ENCODE results near the gene WDR37. TPM values are rescaled to one million over a fixed set of nuclear protein-coding genes. Genes with fewer than 3 reads are reported as not detected.

Gene WDR37
- total RNA-seq, 2 donors from 2014 or later, result 23.6 to 29.7 TPM

DNA sequence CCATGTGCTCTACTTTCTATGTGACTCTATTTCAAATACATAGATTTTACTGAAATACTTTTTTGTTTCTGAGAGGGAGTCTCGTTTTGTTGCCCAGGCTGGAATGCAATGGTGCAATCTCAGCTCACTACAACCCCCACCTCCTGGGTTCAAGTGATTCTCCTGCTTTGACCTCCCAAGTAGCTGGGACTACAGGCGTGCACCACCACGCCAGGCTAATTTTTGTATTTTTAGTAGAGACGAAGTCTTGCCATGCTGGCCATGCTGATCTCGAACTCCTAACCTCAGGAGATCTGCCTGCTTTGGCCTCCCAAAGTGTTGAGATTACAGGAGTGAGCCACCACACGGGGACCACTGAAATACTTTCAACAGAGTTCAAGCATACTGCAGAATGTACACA lies 10.8 kb upstream of the WDR37 start:
- no peaks in the 10 kb centered on the region for H3K27me3 Mint-ChIP-seq
- ATAC-seq, result no peak
- H3K4me3 Mint-ChIP-seq, result peak overlapping the region; percentile 91
- no peaks in the 10 kb centered on the region for H3K36me3 Mint-ChIP-seq (ENCODE audit: low read depth)
- no peak for DNase-seq
- H3K27ac Mint-ChIP-seq, result peak overlapping the region; percentile 92
- H3K4me1 Mint-ChIP-seq, result peaks cover 36% of the 10 kb centered on the region
- H3K9me3 ChIP-seq (ENCODE audit: control insufficient read depth, low read length, poor library complexity, severe bottlenecking), result no peaks in the 10 kb centered on the region

DNA sequence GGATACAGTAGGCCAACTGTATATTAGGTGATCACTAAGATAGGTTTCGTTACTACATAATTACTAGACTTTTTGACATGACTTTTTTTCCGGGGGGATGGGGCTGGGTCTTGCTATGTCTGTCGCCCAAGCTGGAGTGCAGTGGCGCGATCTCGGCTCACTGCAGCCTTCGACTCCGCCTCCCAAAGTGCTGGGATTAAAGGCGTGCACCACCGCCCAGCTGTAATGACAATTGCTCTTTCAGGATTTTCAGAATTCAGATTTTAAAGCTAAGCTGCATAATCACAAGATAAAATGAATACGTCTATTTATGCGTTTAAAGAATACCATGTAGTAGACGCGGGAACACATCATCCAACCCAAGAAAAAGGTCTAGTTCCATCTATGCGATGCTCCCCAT lies 8.2 kb upstream of the WDR37 start:
- H3K27me3 Mint-ChIP-seq, result no peaks in the 10 kb centered on the region
- peaks cover 40% of the 10 kb centered on the region for H3K4me1 Mint-ChIP-seq
- DNase-seq (no peak), ATAC-seq (no peak)
- H3K27ac Mint-ChIP-seq, result peak overlapping the region; percentile 97
- no peaks in the 10 kb centered on the region for H3K9me3 ChIP-seq (ENCODE audit: control insufficient read depth, low read length, poor library complexity, severe bottlenecking)
- no peaks in the 10 kb centered on the region for H3K36me3 Mint-ChIP-seq (ENCODE audit: low read depth)
- peak overlapping the region; percentile 94 for H3K4me3 Mint-ChIP-seq

DNA sequence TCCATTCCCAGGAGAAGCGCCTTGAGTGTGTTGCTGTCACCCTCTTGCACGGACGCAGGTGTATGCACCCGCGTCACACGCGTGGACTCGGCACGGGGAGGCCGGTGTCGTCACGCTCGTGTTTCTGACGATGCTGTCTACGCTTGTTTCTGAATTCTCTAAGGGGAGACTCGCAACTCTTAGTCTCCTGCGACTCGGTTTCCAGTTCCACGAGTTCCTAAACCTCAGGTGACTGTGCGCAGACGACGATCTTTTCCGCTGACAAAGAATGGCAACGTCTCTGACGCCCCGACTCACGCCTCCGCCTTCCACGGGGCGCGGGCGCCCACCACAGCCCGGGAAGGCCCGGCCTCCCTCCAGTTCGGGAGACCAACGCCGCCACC lies 7.8 kb upstream of the WDR37 start:
- Mint-ChIP-seq H3K27me3 (no peaks in the 10 kb centered on the region), H3K27ac (peak overlapping the region; percentile 97), H3K4me1 (peaks cover 36% of the 10 kb centered on the region), H3K36me3 (ENCODE audit: low read depth) (no peaks in the 10 kb centered on the region), H3K4me3 (peak overlapping the region; percentile 94)
- ATAC-seq (peak; percentile 10), DNase-seq (peak in 1 of 3 donors; percentile 48)
- no peaks in the 10 kb centered on the region for H3K9me3 ChIP-seq (ENCODE audit: control insufficient read depth, low read length, poor library complexity, severe bottlenecking)

DNA sequence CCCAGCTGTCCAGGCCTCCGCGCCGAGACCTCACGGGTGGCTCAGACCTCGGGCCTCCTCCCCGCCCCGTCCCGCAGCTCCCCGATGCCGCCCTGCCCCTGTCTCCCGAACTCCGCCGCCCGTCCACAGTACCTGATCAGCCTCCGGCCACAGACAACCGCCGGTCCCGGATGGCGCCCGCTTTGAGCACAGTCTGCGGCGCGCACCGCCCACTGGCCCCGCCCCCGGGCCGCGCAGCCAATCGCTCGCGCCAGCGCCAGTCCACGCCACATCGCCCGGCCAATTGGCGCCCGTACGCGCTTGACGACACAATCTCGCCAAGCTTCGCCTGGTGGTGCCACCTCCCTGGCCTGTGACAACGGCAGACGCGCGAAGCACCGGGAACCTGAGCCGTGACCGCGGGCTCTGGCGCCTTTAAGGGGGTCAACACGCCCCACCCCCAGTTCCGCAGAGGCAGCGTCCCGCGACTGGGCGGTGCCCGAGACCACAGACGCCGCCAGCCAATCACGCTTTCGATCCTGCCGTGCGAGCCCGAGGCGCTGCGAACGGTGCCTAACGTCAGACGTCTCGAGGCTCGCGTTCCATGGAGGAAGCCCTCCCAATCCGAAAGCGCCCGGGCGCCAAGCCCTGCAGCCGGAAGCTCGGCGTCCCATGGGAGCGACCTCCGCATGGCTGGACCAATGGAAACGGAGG lies 7.3 kb upstream of the WDR37 start, which contains the start of gene IDI1:
TSS of gene IDI1 (minus strand) at position 388 of the 693 bp plus-strand sequence. CDS start at position 272, 116 bp downstream.
- ATAC-seq, result peak; percentile 82
- no peaks in the 10 kb centered on the region for H3K36me3 Mint-ChIP-seq (ENCODE audit: low read depth)
- peak within 1 kb of the TSS; percentile 94 for H3K4me3 Mint-ChIP-seq
- H3K4me1 Mint-ChIP-seq, result peaks cover 36% of the 10 kb centered on the region
- no peaks in the 10 kb centered on the region for H3K27me3 Mint-ChIP-seq
- peak; percentile 95 to 96 (median 96) for DNase-seq
- peak within 1 kb of the TSS; percentile 97 for H3K27ac Mint-ChIP-seq
- H3K9me3 ChIP-seq (ENCODE audit: control insufficient read depth, low read length, poor library complexity, severe bottlenecking), result no peaks in the 10 kb centered on the region

DNA sequence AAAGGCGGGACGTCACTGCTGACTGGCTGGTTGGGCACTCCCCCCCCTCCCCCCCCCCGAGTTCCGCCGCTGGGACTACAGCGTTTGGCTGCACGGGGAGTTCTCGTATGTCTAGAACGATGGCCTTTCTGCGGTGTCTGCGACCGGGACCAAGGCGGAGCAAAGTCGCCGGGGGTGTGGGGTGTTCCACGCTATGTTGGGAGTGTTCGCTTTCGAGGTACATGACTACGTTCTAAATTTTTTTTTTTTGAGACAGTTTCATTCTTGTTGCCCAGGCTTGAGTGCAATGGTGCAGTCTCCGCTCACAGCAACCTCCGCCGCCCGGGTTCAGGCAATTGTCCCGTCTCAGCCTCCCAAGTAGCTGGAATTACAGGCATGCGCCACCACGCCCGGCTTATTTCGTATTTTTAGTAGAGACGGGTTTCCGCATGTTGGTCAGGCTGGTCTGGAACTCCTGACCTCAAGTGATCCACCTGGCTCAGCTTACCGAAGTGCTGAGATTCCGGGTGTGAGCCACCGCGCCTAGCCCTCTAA lies 6.7 kb upstream of the WDR37 start:
- H3K4me3 Mint-ChIP-seq, result peak overlapping the region; percentile 94
- peak overlapping the region; percentile 97 for H3K27ac Mint-ChIP-seq
- ATAC-seq (no peak), DNase-seq (no peak)
- peaks cover 35% of the 10 kb centered on the region for H3K4me1 Mint-ChIP-seq
- no peaks in the 10 kb centered on the region for H3K9me3 ChIP-seq (ENCODE audit: control insufficient read depth, low read length, poor library complexity, severe bottlenecking)
- H3K36me3 Mint-ChIP-seq (ENCODE audit: low read depth), result no peaks in the 10 kb centered on the region
- H3K27me3 Mint-ChIP-seq, result no peaks in the 10 kb centered on the region

DNA sequence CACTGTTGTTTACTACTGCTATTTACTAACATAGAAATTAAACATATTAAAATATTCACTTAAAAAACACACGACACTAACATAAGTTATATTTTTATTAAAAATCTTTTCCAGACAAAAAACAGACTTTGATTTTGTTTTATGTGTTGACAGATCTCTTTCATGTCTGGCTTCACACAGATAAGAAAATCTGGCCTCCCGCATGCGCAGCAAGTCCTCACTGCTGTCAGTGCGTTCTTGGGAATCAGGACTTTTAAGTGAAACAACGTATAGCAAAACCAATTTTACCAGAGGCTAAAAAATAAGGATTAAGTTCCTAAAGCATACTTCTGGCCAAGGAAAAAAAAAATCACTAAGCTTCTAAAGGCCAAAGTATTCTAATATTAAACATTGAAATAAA lies 6.0 kb upstream of the WDR37 start:
- H3K27me3 Mint-ChIP-seq, result no peaks in the 10 kb centered on the region
- DNase-seq (no peak), ATAC-seq (no peak)
- peak overlapping the region; percentile 97 for H3K27ac Mint-ChIP-seq
- H3K9me3 ChIP-seq (ENCODE audit: control insufficient read depth, low read length, poor library complexity, severe bottlenecking), result no peaks in the 10 kb centered on the region
- H3K4me3 Mint-ChIP-seq, result peak overlapping the region; percentile 94
- no peaks in the 10 kb centered on the region for H3K36me3 Mint-ChIP-seq (ENCODE audit: low read depth)
- H3K4me1 Mint-ChIP-seq, result peaks cover 36% of the 10 kb centered on the region

DNA sequence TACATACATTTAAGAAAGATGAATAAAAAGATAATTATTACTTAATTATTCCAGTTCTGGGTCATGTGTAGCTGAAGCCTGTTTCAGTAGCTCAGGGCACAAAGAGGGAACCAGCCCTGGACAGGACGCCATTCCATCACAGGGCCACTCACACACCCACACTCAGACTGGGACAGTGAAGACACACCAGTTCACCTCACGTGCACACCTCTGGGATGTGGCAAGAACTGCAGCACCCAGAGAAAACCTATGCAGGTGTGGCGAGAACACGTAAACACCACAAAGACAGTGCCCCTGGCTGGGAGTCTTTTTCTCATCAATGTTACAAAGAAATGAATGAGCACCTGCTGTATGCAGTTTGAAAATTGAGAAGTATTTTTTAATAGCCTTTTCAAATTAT lies 5.6 kb upstream of the WDR37 start:
- H3K9me3 ChIP-seq (ENCODE audit: control insufficient read depth, low read length, poor library complexity, severe bottlenecking), result no peaks in the 10 kb centered on the region
- Mint-ChIP-seq H3K27ac (peak overlapping the region; percentile 97), H3K4me1 (peaks cover 33% of the 10 kb centered on the region), H3K27me3 (no peaks in the 10 kb centered on the region), H3K36me3 (ENCODE audit: low read depth) (no peaks in the 10 kb centered on the region), H3K4me3 (peak overlapping the region; percentile 94)
- ATAC-seq, result peak; percentile 6
- DNase-seq, result peak in 2 of 3 donors; percentile 33 to 36

DNA sequence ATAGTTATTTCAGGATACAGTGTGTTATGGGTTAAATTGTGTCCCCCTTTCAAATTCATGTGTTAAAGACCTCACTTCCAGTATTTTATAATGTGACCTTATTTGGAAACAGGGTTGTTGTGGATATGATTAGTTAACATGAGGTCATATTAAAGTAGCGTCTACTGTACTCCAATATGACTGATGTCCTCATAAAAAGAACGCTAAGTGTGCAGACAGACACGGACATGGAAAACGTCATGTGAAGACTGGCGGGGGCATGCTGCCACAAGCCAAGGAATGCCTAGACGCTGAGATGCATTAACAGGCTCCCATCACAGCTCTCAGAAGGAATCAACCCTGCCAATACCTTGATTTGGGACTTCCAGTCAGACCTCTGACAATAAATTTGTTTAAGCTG lies 1.5 kb upstream of the WDR37 start:
- peaks cover 45% of the 10 kb centered on the region for H3K4me1 Mint-ChIP-seq
- no peaks in the 10 kb centered on the region for H3K36me3 Mint-ChIP-seq (ENCODE audit: low read depth)
- H3K27me3 Mint-ChIP-seq, result no peaks in the 10 kb centered on the region
- no peaks in the 10 kb centered on the region for H3K9me3 ChIP-seq (ENCODE audit: control insufficient read depth, low read length, poor library complexity, severe bottlenecking)
- H3K4me3 Mint-ChIP-seq, result peak overlapping the region; percentile 56
- H3K27ac Mint-ChIP-seq, result peak overlapping the region; percentile 98
- ATAC-seq, result no peak
- DNase-seq, result no peak

DNA sequence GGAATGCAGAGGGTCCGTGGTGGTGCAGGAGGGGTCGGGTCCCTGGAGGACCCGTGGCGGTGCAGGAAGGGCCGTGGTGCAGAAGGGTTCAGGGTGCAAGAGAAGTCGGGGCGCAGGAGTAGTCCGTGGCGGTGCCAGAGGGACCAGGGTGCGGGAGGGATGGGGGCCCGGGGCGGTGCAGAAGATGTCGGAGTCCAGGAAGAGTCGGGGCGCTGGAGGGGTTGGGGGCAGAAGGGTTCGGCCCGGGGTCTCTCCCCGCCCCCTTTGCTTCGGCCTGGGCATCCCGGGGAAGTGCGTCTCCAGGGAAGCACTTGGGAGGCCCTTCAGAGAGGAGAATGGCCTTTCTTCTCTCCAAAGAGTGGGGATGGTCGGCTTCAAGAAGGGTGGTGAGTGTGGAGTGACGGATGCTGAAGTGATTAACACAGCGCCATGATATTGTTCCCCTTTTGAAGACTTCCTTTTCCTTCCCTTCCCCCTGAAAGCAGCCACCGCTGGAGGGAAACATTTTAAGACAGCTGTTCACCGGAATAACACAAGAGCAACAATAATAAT lies 997 bp downstream of the WDR37 start:
- no peak for DNase-seq
- peak; percentile 23 for ATAC-seq
- peaks cover 57% of the 10 kb centered on the region for H3K4me1 Mint-ChIP-seq

DNA sequence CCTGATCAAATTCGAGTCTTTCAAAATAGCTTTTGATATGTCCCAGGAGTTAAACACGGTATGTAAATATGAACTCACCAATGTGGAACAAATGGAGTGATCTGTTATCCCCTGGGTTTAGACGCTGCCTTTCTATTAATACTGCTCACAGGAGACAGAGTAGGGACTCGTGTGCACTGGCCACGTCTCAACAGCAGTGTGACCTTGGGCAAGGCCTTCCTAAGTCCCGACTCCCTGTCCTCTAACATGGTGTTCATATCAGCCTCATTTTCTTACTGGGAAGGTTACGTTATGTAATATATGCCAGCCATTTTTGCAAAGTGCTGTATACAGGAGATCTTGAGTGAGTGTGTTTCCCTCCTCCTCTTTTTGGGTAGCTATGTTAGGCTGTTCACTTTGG lies 1.8 kb downstream of the WDR37 start:
- peak overlapping the region; percentile 98 for H3K27ac Mint-ChIP-seq
- H3K4me3 Mint-ChIP-seq, result peak overlapping the region; percentile 98
- ATAC-seq, result no peak
- H3K27me3 Mint-ChIP-seq, result no peaks in the 10 kb centered on the region
- no peaks in the 10 kb centered on the region for H3K9me3 ChIP-seq (ENCODE audit: control insufficient read depth, low read length, poor library complexity, severe bottlenecking)
- peaks cover 62% of the 10 kb centered on the region for H3K4me1 Mint-ChIP-seq
- DNase-seq, result no peak
- peaks cover 2% of the 10 kb centered on the region for H3K36me3 Mint-ChIP-seq (ENCODE audit: low read depth)

More for the DNA sequence above, 997 bp downstream of the WDR37 start:
- Mint-ChIP-seq H3K36me3 (ENCODE audit: low read depth) (peaks cover 2% of the 10 kb centered on the region), H3K27me3 (no peaks in the 10 kb centered on the region), H3K4me3 (peak overlapping the region; percentile 98), H3K27ac (peak overlapping the region; percentile 98)
- H3K9me3 ChIP-seq (ENCODE audit: control insufficient read depth, low read length, poor library complexity, severe bottlenecking), result no peaks in the 10 kb centered on the region

DNA sequence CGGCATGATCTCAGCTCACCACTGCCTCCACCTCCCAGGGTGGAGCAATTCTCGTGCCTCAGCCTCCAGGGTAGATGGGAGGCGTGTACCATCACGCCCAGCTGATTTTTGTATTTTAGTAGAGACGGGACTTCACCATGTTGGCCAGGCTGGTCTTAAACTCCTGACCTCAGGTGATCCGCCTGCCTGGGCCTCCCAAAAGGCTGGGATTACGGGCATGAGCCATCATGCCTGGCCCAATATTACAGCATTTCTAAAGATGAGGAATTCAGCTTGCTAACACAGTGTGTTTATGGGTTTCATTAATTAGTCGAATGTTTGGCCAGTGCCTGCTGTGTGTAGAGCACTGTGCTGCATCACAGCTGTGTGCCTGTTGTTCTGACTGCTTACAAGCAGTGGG lies 3.7 kb downstream of the WDR37 start:
- DNase-seq (no peak), ATAC-seq (no peak)
- Mint-ChIP-seq H3K4me3 (no peak overlapping the region), H3K36me3 (ENCODE audit: low read depth) (peaks cover 5% of the 10 kb centered on the region), H3K4me1 (peaks cover 67% of the 10 kb centered on the region), H3K27ac (peak overlapping the region; percentile 89), H3K27me3 (no peaks in the 10 kb centered on the region)
- H3K9me3 ChIP-seq (ENCODE audit: control insufficient read depth, low read length, poor library complexity, severe bottlenecking), result no peaks in the 10 kb centered on the region

DNA sequence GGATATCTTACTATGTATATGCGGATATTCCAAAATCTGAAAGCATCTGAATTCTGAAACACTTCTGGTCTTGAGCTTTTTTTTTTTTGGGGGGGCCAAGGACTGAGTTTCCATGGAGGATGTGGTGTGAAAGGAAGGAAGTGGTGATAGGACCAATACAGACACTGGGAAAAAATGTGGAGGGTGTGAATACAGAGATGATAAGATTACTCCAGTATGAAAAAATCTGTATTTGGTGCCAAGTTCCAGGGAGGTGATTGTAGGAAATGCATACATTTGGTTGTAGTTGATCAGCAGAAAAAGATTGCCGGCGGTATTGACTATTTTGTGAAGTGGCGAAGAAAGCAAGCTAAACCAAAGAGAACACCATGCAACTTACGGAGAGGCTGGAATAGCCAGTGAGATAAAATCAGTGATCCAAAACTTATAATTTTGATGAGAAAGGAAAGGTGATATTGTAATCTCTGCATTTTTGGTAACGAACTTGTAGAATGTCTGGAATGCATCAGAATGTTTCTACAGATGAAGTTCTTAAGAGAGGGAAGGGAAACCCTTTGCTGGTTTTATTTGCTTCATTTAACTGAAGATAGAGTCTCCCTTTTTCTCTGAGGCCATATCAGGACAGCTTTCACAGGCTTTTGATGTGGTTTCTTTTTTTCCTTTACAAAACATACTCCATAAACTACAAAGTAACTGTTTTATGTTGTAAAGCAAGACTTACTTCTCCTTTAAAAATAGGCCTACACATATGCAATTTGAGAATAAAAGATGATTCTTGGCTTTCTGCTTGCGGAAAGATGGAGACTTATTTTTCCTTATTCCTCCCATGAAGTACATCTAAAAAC lies 6.0 kb downstream of the WDR37 start:
- Mint-ChIP-seq H3K4me1 (peaks cover 59% of the 10 kb centered on the region), H3K36me3 (ENCODE audit: low read depth) (peaks cover 5% of the 10 kb centered on the region), H3K27ac (peak overlapping the region; percentile 94), H3K4me3 (peak overlapping the region; percentile 73), H3K27me3 (no peaks in the 10 kb centered on the region)
- peak; percentile 36 for ATAC-seq
- H3K9me3 ChIP-seq (ENCODE audit: control insufficient read depth, low read length, poor library complexity, severe bottlenecking), result no peaks in the 10 kb centered on the region
- no peak for DNase-seq

DNA sequence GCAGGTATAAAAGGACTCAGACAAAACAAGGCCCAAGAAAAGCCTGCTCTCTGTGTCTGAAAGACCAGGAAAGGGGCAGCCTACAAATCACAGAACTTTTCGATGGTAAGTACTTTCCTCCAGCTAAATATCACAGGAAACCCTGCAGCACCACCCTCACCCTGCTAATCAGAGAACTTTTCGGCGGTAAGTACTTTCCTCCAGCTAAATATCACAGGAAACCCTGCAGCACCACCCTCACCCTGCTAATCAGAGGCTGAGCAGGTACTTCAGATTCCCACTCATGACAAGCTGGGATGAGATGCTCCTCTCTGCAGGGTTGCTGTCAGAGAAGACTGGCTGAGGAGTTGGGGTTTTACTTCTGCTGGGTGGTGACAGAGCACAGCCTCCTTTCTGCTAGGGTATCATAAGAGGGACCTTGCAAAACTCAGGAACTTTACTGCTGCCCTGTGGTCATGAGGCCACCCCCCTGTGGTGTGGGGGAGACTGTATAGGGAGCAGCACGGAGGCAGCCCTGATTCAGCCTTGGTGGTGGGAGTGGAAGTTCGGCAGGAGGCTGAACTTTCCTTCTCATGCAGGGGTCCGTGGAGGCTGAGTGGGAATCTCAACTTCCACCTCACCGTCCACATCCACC lies 7.2 kb downstream of the WDR37 start:
- peak overlapping the region; percentile 73 for H3K4me3 Mint-ChIP-seq
- peaks cover 5% of the 10 kb centered on the region for H3K36me3 Mint-ChIP-seq (ENCODE audit: low read depth)
- H3K27ac Mint-ChIP-seq, result peak overlapping the region; percentile 94
- no peaks in the 10 kb centered on the region for H3K27me3 Mint-ChIP-seq
- peaks cover 52% of the 10 kb centered on the region for H3K4me1 Mint-ChIP-seq
- ATAC-seq (peak; percentile 88), DNase-seq (no peak)
- no peaks in the 10 kb centered on the region for H3K9me3 ChIP-seq (ENCODE audit: control insufficient read depth, low read length, poor library complexity, severe bottlenecking)

Measured in T-helper 17 cell (primary cell).